Natural killer cell (primary cell): ENCODE data around the gene DNAJC24. TPM values are rescaled to one million over a fixed set of nuclear protein-coding genes. Genes with fewer than 3 reads are reported as not detected.

Source experiments
- ATAC-seq, 3 donors: fragments of 150-1000 bp in 2 of 3; fragments of 200-7000 bp in 1 of 3; cut with Tn5 transposase; 1 replicate in 1 of 3; 2 replicates in 2 of 3; pipeline ENCODE4 v1.10.0; 2021; ENCODE audit warnings: mild to moderate bottlenecking in 2 of 3, moderate library complexity in 2 of 3
- DNase-seq, 2 donors: peaks; one replicate each; pipeline versions ENCODE4 v3.0.0 to v3.0.0-alpha.2; 2013 to 2021; ENCODE audit warnings: mixed read lengths in 1 of 2
- H3K27ac ChIP-seq: one replicate; pipeline ENCODE4 v1.5.1; 2013; ENCODE audit warnings: mild to moderate bottlenecking, low read length
- H3K27me3 ChIP-seq: one replicate; pipeline ENCODE4 v1.6.1; 2013; ENCODE audit warnings: low read length; ENCODE audit not compliant: control insufficient read depth, insufficient read depth
- H3K36me3 ChIP-seq: one replicate; pipeline ENCODE4 v1.6.1; 2013; ENCODE audit warnings: low read length; ENCODE audit not compliant: control insufficient read depth, insufficient read depth
- H3K4me1 ChIP-seq: one replicate; pipeline ENCODE4 v1.6.1; 2013; ENCODE audit warnings: low read length; ENCODE audit not compliant: control insufficient read depth, insufficient read depth
- H3K4me3 ChIP-seq: one replicate; pipeline ENCODE4 v1.5.1; 2013; ENCODE audit warnings: low read length
- H3K9me3 ChIP-seq: one replicate; pipeline ENCODE4 v1.6.1; 2013; ENCODE audit warnings: low read length; ENCODE audit not compliant: control insufficient read depth, insufficient read depth
- H3K27ac Mint-ChIP-seq, 2 donors: one replicate each; pipeline ENCODE4 v1.8.0; 2022; ENCODE audit warnings: mild to moderate bottlenecking in 2 of 2, mixed read lengths in 2 of 2, moderate library complexity in 1 of 2
- H3K27me3 Mint-ChIP-seq, 2 donors: one replicate each; pipeline ENCODE4 v1.8.0; 2022; ENCODE audit warnings: low read depth in 2 of 2, mixed read lengths in 2 of 2
- H3K36me3 Mint-ChIP-seq: one replicate; pipeline ENCODE4 v1.8.0; 2022; ENCODE audit warnings: mixed read lengths
- H3K4me1 Mint-ChIP-seq, 2 donors: one replicate each; pipeline ENCODE4 v1.8.0; 2022; ENCODE audit warnings: mixed read lengths in 2 of 2
- H3K4me3 Mint-ChIP-seq: one replicate; pipeline ENCODE4 v1.8.0; 2022; ENCODE audit warnings: mild to moderate bottlenecking, moderate library complexity, mixed read lengths
- H3K9me3 Mint-ChIP-seq, 2 donors: one replicate each; pipeline ENCODE4 v1.8.0; 2022; ENCODE audit warnings: mixed read lengths in 2 of 2
- WGBS: methylation state at CpG from one replicate; pipeline ENCODE4 v1.1.7; 2013; ENCODE audit warnings: missing lambda C conversion rate; ENCODE audit not compliant: insufficient coverage; 5-methylcytosine and 5-hydroxymethylcytosine counted together
- intact Hi-C: fragments of 100-400 bp; cut with micrococcal nuclease; formaldehyde crosslinking; loops from one replicate; pipeline ENCODE4 v1.14.2; 2022
- total RNA-seq, 4 donors: library from RNA; stranded (reverse); fragments of 120-200 nt in 1 of 4; gene quantifications; one replicate each; pipeline versions ENCODE4 v1.2.3 to v1.2.4, GENCODE V29; 2013 to 2022
- TF ChIP-seq, protein P1 (sequence below): fragments of 200-600 bp; IDR thresholded peaks from one replicate; pipeline ENCODE4 v1.8.0; 2022; ENCODE audit warnings: antibody characterized with exemption

The DNAJC24 gene
- total RNA-seq, 3 donors from 2014 or later (not counting 1 experiment from before 2014, with no cell fraction given) = 14.9 to 22.7 (median 18.6) TPM

DNA sequence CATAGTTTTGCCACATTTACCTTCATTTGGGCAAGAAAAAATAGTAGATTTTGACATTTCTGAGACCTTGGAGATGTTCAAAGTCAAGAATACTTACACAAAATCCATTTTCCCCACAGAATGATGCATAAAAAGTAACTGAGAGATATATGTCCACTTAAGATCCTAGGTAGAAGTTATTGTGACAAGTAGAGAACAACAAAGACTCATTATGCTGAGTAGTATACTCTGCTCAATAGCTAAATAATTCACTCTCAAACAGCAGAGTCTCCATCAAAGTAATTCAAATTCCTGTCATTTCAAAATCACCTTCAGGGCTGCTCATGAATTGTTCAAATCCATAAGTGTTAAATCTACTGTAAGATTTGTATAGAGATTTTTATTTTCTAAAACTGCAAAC lies 104.4 kb downstream of the DNAJC24 start:
- H3K9me3 ChIP-seq = no peaks in the 10 kb centered on the region

DNA sequence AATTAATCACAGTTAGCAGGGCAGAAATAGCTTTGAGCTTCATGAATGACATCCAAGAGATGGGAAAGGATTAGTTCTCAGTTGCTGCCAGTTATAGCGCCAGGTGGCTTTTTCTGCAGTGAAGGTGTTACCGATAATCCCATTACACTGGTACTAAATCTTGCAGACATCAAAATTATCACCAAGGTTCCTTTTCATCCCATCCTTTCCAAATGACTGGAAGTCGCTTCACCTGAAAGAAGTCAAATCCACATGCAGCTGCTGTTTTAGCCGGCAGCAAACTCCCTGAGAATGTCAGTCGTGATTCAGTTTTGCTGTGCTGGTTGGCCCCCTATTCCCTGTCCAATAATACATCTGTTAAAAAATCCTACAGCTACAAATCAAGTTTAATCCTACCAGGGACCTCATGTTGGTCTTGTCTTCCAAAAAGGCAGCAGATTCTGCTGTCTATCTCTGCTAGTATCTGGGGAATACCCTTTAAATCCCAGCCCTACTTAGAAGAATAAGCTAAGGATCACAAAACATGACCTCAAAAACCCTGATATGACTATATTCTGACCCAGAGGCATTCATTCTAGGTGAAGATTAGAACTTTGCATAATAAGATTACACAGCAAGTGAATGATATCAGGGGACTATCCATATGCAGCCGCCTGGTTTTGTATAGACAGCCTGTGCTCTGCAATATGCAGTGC lies 108.0 kb downstream of the DNAJC24 start:
- no peaks in the 10 kb centered on the region for H3K9me3 ChIP-seq
- no peak overlapping the region for H3K27ac Mint-ChIP-seq
- H3K4me1 Mint-ChIP-seq = peaks cover 0 to 5% of the 10 kb centered on the region in 2 donors
- H3K27me3 ChIP-seq = no peaks in the 10 kb centered on the region
- 95% methylated on average over 6 of the region's 6 CpGs for WGBS
- ATAC-seq = no peak
- H3K27me3 Mint-ChIP-seq = no peaks in the 10 kb centered on the region
- no peaks in the 10 kb centered on the region for H3K4me1 ChIP-seq
- no peak overlapping the region for H3K4me3 Mint-ChIP-seq
- no peaks in the 10 kb centered on the region for H3K36me3 Mint-ChIP-seq
- TF ChIP-seq, protein P1, sequence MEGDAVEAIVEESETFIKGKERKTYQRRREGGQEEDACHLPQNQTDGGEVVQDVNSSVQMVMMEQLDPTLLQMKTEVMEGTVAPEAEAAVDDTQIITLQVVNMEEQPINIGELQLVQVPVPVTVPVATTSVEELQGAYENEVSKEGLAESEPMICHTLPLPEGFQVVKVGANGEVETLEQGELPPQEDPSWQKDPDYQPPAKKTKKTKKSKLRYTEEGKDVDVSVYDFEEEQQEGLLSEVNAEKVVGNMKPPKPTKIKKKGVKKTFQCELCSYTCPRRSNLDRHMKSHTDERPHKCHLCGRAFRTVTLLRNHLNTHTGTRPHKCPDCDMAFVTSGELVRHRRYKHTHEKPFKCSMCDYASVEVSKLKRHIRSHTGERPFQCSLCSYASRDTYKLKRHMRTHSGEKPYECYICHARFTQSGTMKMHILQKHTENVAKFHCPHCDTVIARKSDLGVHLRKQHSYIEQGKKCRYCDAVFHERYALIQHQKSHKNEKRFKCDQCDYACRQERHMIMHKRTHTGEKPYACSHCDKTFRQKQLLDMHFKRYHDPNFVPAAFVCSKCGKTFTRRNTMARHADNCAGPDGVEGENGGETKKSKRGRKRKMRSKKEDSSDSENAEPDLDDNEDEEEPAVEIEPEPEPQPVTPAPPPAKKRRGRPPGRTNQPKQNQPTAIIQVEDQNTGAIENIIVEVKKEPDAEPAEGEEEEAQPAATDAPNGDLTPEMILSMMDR = no peak
- H3K4me3 ChIP-seq = no peak overlapping the region
- DNase-seq = no peak
- no peaks in the 10 kb centered on the region for H3K36me3 ChIP-seq
- intact Hi-C loops = no loop called here
- no peak overlapping the region for H3K27ac ChIP-seq
- no peaks in the 10 kb centered on the region for H3K9me3 Mint-ChIP-seq

More for the DNA sequence above, 104.4 kb downstream of the DNAJC24 start:
- TF ChIP-seq, protein P1 = no peak
- H3K4me3 Mint-ChIP-seq = no peak overlapping the region
- Histone ChIP-seq H3K36me3 (no peaks in the 10 kb centered on the region), H3K4me1 (no peaks in the 10 kb centered on the region), H3K4me3 (no peak overlapping the region), H3K27me3 (no peaks in the 10 kb centered on the region), H3K27ac (no peak overlapping the region)
- intact Hi-C loops = no loop called here
- DNase-seq (no peak), ATAC-seq (no peak)
- no peaks in the 10 kb centered on the region for H3K27me3 Mint-ChIP-seq
- no peak overlapping the region for H3K27ac Mint-ChIP-seq
- no peaks in the 10 kb centered on the region for H3K9me3 Mint-ChIP-seq
- H3K4me1 Mint-ChIP-seq = peaks cover 0 to 5% of the 10 kb centered on the region in 2 donors
- no peaks in the 10 kb centered on the region for H3K36me3 Mint-ChIP-seq

DNA sequence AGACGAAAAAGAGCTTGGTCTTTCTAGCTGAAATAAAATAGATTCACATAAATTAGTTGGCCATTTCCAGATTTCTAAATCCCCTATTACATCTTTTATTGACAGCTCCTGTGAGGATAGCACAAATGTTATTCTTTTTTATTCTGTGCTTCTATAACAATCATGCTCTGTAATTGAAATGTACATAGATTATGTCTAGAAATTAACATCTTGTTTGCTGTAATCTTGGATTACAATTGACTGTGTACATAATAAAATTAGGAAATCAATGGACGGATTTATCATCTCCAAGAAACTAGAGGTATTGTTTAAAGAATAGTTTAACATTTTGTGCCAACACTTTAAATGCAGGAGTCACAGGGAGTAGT lies 108.5 kb downstream of the DNAJC24 start:
- intact Hi-C loops = no loop called here
- Histone ChIP-seq H3K27me3 (no peaks in the 10 kb centered on the region), H3K9me3 (no peaks in the 10 kb centered on the region), H3K36me3 (no peaks in the 10 kb centered on the region), H3K4me1 (no peaks in the 10 kb centered on the region), H3K4me3 (no peak overlapping the region), H3K27ac (no peak overlapping the region)
- peaks cover 0 to 5% of the 10 kb centered on the region in 2 donors for H3K4me1 Mint-ChIP-seq
- no peaks in the 10 kb centered on the region for H3K27me3 Mint-ChIP-seq
- WGBS = 100% methylated on average over 2 of the region's 2 CpGs
- no peak overlapping the region for H3K27ac Mint-ChIP-seq
- DNase-seq = no peak
- H3K4me3 Mint-ChIP-seq = no peak overlapping the region
- H3K36me3 Mint-ChIP-seq = no peaks in the 10 kb centered on the region
- TF ChIP-seq, protein P1 = no peak
- H3K9me3 Mint-ChIP-seq = no peaks in the 10 kb centered on the region
- no peak for ATAC-seq

DNA sequence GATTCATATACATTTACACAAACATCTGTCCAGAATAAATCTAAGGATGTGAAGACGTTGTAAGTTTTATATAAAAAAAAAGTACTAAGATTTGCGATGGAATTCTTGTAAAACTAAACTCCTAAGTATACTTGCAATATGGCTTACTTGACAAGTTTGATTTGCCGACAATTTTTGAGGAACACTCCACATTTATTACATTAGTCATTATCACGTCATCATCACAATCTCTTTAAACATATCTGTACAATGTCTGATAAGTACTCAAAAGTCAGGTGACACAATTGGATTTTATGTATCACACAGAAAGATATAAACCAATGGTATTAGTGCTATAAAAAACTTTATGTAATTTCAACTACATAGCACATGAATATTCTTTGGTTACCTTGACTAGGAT lies 109.4 kb downstream of the DNAJC24 start:
- no peaks in the 10 kb centered on the region for H3K27me3 Mint-ChIP-seq
- 100% methylated on average over 2 of the region's 4 CpGs for WGBS
- no peak for ATAC-seq
- peaks cover 0 to 5% of the 10 kb centered on the region in 2 donors for H3K4me1 Mint-ChIP-seq
- no peak overlapping the region for H3K4me3 Mint-ChIP-seq
- no peak overlapping the region for H3K4me3 ChIP-seq
- intact Hi-C loops = no loop called here
- H3K27ac ChIP-seq = no peak overlapping the region
- H3K9me3 ChIP-seq = no peaks in the 10 kb centered on the region
- no peak overlapping the region for H3K27ac Mint-ChIP-seq
- H3K36me3 Mint-ChIP-seq = no peaks in the 10 kb centered on the region
- no peaks in the 10 kb centered on the region for H3K36me3 ChIP-seq
- no peaks in the 10 kb centered on the region for H3K4me1 ChIP-seq
- DNase-seq = no peak
- TF ChIP-seq, protein P1 = no peak
- H3K9me3 Mint-ChIP-seq = no peaks in the 10 kb centered on the region
- H3K27me3 ChIP-seq = no peaks in the 10 kb centered on the region
